Stimulated activated CD4-positive, alpha-beta T cell treated with anti-CD3 and anti-CD28 coated beads, Interleukin-12 subunit alpha, Interleukin-12 subunit beta, amount 100 ng/mL, for 4 hours (primary cell): Measurements from ENCODE around the gene TFF3.
"Not testable (repeated sequence)": the region's sequence is repeated elsewhere in the genome, so short reads cannot be mapped to it uniquely, and the experiment has no call there.

Experiments
- DNase-seq: peaks from one replicate; pipeline ENCODE4 v3.0.0-alpha.2; 2020

Gene TFF3

GRCh38 chr21:42303443-42303842, 11.8 kb downstream of the TFF3 start:
- no peak for DNase-seq

- DNase-seq = no peak
Measured at GRCh38 chr21:42302794-42303193, 12.4 kb downstream of the TFF3 start.

GRCh38 chr21:42302076-42302650, 13.0 kb downstream of the TFF3 start:
- DNase-seq = no peak

- no peak for DNase-seq
Measured at GRCh38 chr21:42301371-42302075, 13.7 kb downstream of the TFF3 start.

GRCh38 chr21:42300956-42301355, 14.3 kb downstream of the TFF3 start:
- no peak for DNase-seq

- DNase-seq = no peak
Measured at GRCh38 chr21:42300045-42300583, 15.1 kb downstream of the TFF3 start.

- no peak for DNase-seq
Measured at GRCh38 chr21:42299324-42300044, 15.7 kb downstream of the TFF3 start.

GRCh38 chr21:42298657-42299056, 16.6 kb downstream of the TFF3 start:
- no peak for DNase-seq

GRCh38 chr21:42298237-42298636, 17.0 kb downstream of the TFF3 start:
- DNase-seq = no peak

- DNase-seq = no peak
Measured at GRCh38 chr21:42297377-42297776, 17.8 kb downstream of the TFF3 start.

- no peak for DNase-seq
Measured at GRCh38 chr21:42296501-42296900, 18.7 kb downstream of the TFF3 start.

GRCh38 chr21:42295845-42296244, 19.4 kb downstream of the TFF3 start:
- DNase-seq = no peak

GRCh38 chr21:42294273-42294880, 20.8 kb downstream of the TFF3 start:
- DNase-seq = no peak

GRCh38 chr21:42293649-42294272, 21.4 kb downstream of the TFF3 start:
- no peak for DNase-seq

- DNase-seq = not testable (repeated sequence)
Measured at GRCh38 chr21:42292563-42293142, 22.6 kb downstream of the TFF3 start.

GRCh38 chr21:42291751-42292562, 23.3 kb downstream of the TFF3 start:
- DNase-seq = no peak

- DNase-seq = no peak
Measured at GRCh38 chr21:42291003-42291750, 24.0 kb downstream of the TFF3 start.

GRCh38 chr21:42290505-42290904, 24.7 kb downstream of the TFF3 start:
- DNase-seq = no peak

- DNase-seq = no peak
Measured at GRCh38 chr21:42289926-42290325, 25.3 kb downstream of the TFF3 start.

GRCh38 chr21:42288962-42289361, 26.2 kb downstream of the TFF3 start:
- no peak for DNase-seq
